GM19099 (cell line): Measurements from ENCODE around the gene CDK16.

Source experiments
- POLR2A ChIP-seq: IDR thresholded peaks from 3 replicates; pipeline ENCODE4 v1.6.1; 2011; ENCODE audit warnings: low read depth; ENCODE audit not compliant: insufficient read length; ENCODE audit errors: extremely low read depth

CDK16 gene

GRCh38 chrX:47180346-47180745 lies 38.1 kb upstream of the CDK16 start:
- TF ChIP-seq POLR2A = no peak

DNA sequence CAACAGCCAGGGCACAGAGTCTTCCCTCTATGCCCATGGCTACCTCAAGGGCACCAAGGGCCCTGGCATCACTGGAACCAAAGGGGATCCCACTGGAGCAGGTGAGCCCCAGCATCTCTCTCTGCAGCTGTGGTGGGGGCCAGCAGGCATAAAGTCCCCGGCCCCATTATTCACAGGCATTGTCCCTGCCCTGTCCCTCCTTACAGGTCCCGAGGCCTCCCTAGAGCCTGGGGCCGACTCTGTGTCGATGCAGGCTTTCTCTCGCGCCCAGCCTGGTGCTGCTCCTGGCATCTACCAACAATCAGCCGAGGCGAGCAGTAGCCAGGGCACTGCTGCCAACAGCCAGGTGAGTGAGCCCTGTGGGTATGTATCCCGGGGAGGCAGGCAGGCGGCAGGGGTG lies 37.2 kb upstream of the CDK16 start:
- no peak for TF ChIP-seq POLR2A

- TF ChIP-seq POLR2A = no peak
These were observed 36.3 kb upstream of the CDK16 start for GRCh38 chrX:47182106-47182700.

- no peak for TF ChIP-seq POLR2A
These were observed 34.0 kb upstream of the CDK16 start for GRCh38 chrX:47184486-47184885.

GRCh38 chrX:47185241-47185640 lies 33.2 kb upstream of the CDK16 start:
- TF ChIP-seq POLR2A = no peak

- TF ChIP-seq POLR2A = no peak
These were observed 32.3 kb upstream of the CDK16 start for GRCh38 chrX:47186096-47186740.

DNA sequence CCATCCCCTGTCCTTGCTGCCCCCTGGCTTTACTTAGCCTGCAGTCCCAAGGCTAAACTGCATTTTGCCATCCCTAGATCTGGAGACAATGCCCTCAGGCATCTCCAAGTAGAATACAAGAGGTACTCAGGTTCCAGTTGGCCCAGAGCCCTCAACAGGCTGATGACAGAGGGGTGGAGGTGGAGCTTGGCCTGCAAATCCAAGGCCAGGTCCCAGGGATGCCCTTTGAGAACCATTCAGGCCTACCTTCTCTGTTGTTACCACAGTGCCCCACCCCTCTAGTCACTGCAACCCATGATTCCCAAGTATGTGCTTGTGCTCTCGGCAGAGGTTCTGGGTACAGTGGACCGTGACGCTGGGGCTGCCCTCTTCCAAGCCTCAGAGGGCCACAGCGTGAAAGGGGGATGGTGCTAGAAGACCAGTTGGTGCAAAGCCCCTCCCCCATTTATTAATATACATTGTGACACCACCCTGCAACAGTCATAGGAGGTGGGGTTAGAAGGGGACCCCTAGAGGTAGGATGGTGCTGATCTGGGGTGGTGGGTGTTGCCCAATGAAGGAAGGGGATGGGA lies 31.3 kb upstream of the CDK16 start:
- TF ChIP-seq POLR2A = no peak

DNA sequence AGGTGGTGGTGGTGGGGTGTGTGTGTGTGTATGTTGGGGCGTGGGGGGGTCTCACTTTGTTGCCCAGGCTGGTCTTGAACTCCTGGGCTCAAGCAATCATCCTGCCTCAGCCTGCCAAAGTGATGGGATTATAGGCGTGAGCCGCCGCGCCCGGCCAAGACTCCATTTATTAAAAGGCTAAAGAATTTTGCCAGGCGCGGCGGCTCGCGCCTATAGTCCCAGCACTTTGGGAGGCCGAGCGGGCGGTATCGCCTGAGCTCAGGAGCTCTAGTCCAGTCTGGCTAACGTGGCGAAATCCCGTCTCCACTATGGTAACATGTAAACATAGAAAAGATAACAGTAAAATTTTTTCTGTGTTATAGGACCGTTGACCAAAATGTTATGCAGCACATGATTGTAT lies 28.6 kb upstream of the CDK16 start:
- TF ChIP-seq POLR2A = no peak

DNA sequence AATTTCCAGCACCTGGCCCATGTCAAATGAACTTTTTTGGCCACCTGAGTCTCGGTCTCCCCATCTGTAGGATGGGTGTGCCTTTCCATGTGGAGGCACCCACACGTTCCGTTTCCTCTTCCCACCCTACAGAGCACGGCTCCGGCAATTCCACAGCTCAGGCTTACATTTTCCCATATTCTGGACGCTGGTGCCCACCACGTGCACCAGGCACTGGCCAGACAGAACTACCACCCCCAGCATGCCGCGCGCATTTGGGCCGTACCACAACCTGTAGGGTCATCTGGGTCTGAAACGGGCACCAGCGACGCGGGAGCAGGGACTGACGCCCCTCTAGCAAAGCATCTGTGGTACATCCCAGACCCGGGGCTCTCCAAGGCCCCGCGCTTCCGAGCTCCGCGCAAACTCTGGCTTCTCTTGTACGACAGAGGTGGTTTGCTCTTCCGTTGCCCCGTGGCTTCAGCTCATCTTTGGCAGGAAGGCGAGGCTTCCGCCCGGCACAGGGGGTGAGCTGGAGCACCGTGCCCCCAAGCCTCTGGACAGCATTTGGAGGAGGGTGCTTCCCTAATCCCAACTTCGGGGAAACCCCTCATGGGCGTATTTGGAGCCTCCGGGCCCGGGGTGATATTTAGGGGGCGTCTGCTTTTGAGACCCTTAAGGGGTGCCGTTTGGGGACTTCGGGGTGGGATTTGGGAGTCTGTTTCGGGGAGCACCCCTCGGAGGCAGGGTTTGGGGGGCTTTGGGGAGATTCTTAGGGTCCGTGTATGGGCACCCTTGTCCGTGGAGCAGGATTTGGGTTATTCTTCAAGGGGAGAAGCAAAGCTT lies 27.8 kb upstream of the CDK16 start:
- TF ChIP-seq POLR2A = peak; percentile 82

DNA sequence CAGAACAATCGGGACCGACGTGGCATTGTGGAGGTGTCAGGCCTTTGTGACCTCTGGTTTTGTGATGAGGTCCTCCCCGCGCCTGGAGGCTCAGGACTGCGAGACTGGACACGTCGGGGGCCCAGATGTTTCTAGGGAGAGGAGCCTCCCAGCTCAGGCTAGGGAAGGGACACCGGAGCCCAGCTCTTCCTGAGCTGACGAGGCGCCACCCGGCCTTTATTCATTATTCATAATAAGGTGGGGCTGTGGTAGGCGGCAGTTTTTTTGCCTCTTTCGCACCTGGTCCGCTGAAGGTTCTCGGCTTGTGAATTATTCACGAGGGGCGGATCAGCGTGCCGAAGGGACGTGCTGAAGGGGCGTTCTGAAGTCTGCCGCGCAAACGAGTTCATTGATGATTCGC lies 27.1 kb upstream of the CDK16 start:
- TF ChIP-seq POLR2A = peak; percentile 39

- TF ChIP-seq POLR2A = no peak
These were observed 26.6 kb upstream of the CDK16 start for GRCh38 chrX:47191806-47192401.

GRCh38 chrX:47193475-47194193 lies 24.8 kb upstream of the CDK16 start, which contains the start of gene UBA1:
TSS of gene UBA1 (plus strand) at chrX:47193829. CDS start at chrX:47198803, 4,974 bp downstream.
- peak; percentile 95 for TF ChIP-seq POLR2A

DNA sequence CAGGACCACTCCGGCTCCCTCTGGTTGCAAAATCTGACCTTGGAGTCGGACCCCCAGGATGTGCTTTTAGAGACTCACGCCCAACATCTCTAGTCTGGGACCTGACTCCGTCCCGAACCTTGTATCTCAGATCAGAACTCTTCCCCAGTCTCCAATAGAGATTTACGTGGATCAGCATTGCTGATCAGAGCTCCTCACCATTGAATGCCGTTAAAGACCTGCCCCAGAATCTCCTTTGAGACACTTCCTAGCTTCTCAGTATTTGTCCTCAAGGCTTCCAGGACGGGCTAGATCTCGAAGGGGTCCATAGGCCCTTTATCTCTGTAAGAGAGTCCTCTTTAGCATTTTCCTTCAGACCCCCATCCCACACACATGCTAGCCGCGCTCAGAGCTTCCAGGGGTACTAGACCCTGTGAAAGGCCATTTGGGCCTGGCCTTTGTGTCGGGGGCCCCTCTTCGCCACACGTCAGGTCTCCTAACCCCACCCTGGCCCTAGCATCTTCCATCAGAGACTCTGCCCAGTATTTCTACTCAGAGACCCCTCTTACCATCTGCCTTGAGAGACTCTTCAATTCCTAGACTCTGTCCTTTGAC lies 24.2 kb upstream of the CDK16 start:
- TF ChIP-seq POLR2A = no peak

GRCh38 chrX:47196098-47196497 lies 22.4 kb upstream of the CDK16 start:
- peak; percentile 9 for TF ChIP-seq POLR2A

GRCh38 chrX:47197526-47197925 lies 21.0 kb upstream of the CDK16 start:
- TF ChIP-seq POLR2A = no peak
